Fibroblast of skin of scalp (primary cell): ENCODE measurements around the gene MMP11.

Source experiments
- DNase-seq: peaks from one replicate; pipeline ENCODE4 v3.0.0-alpha.2; 2013

Gene MMP11

GRCh38 chr22:23781511-23782183 is 9.0 kb downstream of the MMP11 start:
- peak; percentile 70 for DNase-seq

- no peak for DNase-seq
These were observed 9.6 kb downstream of the MMP11 start for GRCh38 chr22:23782252-23782651.

- DNase-seq, result no peak
These were observed 10.1 kb downstream of the MMP11 start for GRCh38 chr22:23782703-23783102.

GRCh38 chr22:23783265-23784150 is 10.9 kb downstream of the MMP11 start:
- no peak for DNase-seq

GRCh38 chr22:23784215-23784732 is 11.6 kb downstream of the MMP11 start:
- peak; percentile 55 for DNase-seq

GRCh38 chr22:23786261-23786710 is 13.6 kb downstream of the MMP11 start:
- DNase-seq, result no peak

DNA sequence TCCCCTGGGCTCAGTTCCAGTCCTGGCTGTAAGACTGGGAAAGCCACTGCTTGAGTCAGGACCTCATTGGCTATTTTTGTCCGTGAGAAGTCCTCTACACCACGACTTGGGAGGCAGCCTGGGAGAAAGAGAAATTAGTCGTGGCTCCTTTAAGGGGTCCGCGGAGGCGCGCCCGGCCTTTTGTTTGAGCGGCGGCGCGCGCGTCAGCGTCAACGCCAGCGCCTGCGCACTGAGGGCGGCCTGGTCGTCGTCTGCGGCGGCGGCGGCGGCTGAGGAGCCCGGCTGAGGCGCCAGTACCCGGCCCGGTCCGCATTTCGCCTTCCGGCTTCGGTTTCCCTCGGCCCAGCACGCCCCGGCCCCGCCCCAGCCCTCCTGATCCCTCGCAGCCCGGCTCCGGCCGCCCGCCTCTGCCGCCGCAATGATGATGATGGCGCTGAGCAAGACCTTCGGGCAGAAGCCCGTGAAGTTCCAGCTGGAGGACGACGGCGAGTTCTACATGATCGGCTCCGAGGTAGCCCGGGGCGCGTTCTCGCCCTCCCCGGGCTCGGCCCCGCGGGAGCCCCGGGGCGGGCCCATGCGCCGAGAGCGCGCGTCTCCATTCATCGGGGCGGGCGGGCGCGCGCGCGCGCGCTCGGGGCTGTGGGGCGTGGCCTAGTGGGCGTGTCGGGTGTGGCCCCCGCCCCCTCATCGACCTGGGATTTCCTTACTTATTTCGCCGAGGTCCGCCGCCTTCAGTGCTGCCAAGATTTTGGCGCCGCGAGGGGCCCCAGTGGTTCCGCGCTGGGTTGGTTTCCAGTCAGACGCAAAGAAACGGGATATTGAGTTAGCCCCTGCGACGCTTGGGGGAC is 14.3 kb downstream of the MMP11 start, which contains the start of gene SMARCB1:
Gene SMARCB1, plus strand, starts transcription at position 215 of the 848 bp plus-strand sequence. Its CDS starts 204 bp downstream, at position 419.
- peak; percentile 94 for DNase-seq

- no peak for DNase-seq
These were observed 14.9 kb downstream of the MMP11 start for GRCh38 chr22:23787600-23787896.

DNA sequence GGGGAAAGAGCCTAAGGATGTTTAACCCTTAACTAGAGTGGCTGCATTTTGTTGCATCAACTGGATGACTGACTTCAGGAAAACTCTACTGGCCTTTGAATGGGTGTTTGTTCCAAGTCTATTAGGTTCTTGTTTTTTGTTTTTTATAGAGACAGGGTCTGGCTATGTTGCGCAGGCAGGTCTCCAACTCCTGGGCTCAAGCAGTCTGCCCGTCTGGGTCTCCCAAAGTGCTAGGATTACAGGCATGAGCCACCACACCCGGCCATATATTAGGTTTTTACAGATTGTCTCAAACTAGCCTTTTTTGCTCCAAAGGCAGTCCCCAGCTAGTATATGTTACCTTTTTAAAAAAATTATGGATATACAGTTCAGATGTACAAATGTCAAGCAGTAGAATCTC is 15.3 kb downstream of the MMP11 start:
- DNase-seq, result no peak

GRCh38 chr22:23789121-23789520 is 16.5 kb downstream of the MMP11 start:
- no peak for DNase-seq

GRCh38 chr22:23789638-23790037 is 17.0 kb downstream of the MMP11 start:
- DNase-seq, result no peak

DNA sequence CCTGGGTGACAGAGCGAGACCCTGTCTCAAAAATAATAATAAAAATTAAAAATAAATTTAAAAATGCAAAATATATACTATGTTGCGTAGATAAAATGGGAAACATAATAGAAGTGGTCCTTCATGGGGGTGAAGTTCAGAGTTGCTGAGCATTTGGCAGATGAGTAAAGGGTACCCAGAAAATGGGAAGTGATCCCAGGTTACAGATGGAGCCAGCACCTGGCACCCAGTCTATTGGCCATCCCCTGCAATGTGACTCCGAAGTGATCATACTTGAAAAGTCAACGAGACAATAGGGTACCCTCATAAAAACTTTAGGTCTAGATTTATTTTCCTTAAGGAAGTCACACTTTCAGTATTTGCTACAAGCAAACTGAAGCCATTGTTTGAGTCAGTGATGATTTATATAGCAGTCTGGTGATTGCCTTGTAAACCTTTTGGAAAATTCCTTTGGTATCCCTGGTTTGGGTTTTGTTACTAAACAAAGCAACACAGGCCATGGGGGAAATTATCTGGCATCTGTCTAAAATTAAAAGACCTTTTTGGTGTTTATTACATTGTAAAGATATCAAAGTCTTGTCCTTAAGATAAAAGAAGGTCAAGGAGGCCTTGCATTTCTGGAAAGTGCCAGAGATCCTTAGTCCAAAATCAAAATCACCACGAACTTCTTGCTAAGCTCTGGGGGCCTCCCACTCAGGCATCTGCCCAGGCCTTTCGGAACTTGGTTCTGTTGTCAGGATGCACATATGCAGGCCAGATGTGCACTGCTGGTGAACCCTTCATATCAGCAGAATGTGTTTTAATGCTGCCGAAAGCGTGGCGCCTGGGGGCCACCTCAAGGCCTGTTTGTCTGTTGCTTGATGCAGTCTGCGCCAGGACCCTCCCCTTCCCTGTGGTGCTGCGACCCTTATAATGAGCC is 18.4 kb downstream of the MMP11 start:
- peak; percentile 29 for DNase-seq

DNA sequence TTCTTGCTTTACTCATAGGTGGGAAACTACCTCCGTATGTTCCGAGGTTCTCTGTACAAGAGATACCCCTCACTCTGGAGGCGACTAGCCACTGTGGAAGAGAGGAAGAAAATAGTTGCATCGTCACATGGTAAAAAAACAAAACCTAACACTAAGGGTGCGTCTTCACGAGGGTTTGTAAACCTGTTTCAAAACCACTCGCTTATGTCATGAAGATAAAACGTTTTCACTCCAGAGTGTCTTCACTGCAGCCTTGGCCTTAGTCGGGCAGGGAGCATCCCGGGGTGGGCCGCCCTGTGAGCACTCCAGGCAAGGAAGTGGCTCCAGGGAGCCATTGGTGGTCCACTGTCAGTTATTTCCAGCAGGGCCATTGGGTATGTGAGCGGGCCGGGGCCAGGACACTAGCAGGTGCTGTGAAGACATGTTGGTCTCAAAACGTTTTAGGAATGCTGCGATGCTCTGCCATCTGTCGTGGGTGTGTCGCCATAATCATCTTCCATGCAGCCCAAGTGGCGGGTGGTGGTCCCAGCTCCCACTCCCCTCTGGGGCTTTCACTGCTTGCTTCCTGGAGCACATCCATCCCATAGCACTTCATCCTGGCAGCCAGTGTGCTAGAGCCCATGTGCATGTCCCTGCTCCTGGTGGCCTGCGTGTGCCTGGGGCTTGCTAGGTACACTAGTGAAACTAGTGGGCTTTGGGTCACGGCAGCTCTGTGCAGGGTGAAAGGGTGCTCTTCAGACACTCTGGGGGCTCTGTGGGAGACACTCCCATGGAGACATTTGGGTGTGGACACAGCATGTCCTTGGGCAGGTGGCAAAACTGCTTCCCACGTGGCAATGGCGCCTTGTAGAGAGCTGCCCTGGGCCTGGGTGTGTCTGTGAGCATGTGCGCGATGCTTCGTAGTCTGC is 19.3 kb downstream of the MMP11 start:
- DNase-seq, result no peak

DNA sequence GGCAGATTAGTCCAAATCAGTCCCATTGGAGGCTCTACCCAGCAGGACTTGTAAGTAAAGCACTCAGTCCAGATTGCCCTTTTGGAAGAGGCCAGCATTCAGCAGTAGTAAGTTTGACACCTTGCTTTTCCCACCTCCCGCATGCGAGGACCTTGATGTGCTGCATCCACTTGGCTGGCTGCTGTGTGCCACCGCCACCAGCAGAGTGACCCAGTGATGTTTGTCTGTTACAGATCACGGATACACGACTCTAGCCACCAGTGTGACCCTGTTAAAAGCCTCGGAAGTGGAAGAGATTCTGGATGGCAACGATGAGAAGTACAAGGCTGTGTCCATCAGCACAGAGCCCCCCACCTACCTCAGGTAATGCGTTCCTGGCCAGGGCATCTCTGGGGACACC is 20.7 kb downstream of the MMP11 start:
- DNase-seq, result no peak

DNA sequence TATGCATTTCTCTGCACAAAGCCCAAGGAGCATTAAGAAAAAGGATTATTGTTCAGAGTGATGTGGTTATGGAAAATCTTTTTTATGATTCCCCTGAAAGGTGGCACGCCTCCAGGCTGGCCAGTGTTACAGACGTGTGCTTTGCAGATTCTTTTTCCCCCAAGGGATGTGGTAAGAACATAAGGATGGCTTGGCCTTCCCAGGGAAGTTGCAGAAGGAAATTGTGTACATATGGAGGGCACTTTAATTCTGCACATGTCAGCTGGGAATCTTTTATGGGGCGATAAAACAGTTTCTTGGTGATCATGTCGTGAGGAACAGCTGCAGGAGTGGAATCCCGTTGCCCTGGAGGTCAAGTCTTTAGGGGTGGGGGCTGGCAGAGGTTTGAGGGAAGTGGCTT is 23.8 kb downstream of the MMP11 start:
- DNase-seq, result peak; percentile 57

DNA sequence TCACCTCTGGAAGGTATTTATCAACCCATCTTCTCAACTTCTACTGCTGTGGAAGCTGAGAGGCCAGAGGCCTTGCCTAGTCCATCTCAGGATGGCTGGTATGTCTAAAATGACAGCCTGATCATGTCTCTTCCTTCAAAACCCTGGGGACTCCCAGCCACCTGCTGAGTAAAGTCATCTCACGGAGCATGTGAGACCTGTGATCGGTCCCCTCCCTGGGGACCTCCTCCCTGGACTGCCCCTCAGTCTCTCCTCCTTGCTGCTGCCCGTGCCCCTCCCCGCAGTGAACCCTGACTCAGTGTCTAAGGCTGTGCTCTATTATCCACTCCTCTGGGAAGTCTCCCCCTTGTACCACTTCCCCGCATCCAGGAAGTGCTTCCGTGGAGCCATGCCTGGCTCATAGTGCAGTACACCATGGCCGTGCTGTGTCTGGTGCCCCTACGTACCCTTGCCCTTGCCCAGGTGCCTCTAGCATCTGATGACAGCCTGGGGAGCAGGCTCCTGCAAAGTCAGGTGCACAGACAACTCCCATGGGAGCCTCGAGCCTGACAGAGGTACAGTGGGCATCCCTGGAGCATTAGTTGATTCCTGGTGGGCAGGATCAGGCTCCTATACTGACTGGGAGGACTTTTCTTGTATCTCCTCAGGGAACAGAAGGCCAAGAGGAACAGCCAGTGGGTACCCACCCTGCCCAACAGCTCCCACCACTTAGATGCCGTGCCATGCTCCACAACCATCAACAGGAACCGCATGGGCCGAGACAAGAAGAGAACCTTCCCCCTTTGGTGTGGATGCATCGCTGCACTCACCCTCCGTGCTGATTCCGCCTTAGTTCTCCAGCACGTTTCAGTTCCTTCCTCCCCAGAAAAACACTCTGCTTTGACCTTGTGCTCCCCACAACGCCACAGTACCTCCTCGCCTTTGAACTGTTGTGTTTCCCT is 27.9 kb downstream of the MMP11 start:
- no peak for DNase-seq

DNA sequence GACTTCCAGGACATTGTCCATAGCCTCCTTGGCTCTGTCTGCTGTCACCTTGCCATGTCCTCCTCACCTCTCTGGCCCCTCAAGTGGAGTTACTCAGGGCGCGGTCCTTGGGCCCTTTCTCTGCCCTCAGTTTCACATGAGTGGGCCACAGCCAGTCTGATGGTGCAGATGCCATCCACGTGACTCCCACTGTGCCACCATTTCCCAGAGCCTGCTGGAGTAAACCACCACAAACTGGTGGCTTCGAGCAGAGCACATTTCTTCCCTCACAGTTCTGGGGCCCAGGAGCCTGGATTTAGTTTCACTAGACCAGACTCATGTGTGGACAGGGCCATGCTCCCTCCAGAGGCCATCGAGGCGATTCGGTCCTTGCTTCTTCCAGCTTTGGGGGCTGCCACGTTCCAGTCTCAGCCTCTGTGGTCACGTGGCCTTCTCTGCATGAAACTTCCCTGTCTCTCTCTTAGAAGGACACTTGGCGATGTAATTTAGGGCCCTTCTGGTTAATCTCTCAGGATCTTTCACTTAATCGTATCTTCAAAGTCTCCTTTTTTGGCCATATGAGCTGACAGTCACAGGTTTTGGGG is 28.7 kb downstream of the MMP11 start:
- DNase-seq, result no peak

GRCh38 chr22:23801886-23802377 is 29.3 kb downstream of the MMP11 start:
- no peak for DNase-seq
